Measurements from ENCODE around the gene OSBPL8.

The OSBPL8 gene

DNA sequence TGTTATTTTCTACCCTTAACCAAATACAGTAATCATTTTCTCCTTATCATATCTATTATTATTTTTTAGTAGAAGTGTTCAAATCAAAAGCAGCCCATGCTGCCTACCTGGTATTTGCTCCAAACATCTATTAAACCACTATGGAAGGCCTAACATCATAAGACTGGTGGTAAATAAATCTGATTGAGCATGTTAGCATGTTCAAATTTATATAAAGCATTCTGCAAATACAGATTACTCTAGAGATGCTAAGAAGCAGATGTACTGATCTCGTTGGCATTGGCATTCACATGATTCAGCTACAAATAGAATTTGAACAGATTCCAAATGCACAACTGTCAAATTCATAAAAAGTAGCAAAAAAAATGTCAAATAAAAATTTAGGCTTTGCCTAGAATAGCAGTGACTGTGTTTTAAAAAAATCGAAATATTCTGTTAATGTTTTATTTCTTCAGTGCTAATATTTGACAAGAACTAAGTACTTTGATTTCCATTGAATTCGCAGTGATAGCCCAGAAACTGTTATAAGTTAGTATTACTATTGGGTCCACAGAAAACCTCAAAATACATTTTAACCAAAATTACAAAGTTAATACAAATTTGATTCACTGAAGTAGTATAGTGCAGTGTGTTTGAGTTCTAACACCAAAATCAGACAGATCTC lies 9.4 kb upstream of the OSBPL8 start:
- peaks cover 3% of the 10 kb centered on the region for H3K9me3 Mint-ChIP-seq
- H3K4me3 Mint-ChIP-seq = no peak overlapping the region
- peaks cover 2% of the 10 kb centered on the region for H3K36me3 Mint-ChIP-seq
- H3K27ac Mint-ChIP-seq = no peak overlapping the region
- DNase-seq = no peak
- CTCF ChIA-PET = no interaction called here
- H3K4me1 Mint-ChIP-seq = peaks cover 7% of the 10 kb centered on the region
- peaks cover 6% of the 10 kb centered on the region for H3K27me3 Mint-ChIP-seq

DNA sequence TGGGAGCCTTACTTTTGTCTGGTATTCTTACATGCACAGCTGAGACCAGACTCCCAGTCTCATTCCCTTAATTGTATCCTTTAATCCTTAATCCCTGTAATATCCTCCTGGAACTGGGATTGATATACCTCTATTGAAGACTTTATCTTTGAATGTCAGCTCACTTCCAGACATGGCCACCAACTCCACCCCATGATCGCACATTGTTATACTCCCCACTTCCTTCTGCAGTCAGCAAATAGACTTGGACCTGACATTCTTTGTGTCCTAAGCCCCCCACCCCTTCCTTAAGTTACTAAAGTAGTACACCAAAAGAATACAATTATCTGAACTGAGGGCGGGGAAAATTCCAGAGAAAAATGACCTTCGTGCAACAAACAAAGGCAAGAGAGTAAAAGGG lies 8.6 kb upstream of the OSBPL8 start:
- Mint-ChIP-seq H3K36me3 (peaks cover 2% of the 10 kb centered on the region), H3K4me3 (no peak overlapping the region), H3K27me3 (peaks cover 6% of the 10 kb centered on the region), H3K9me3 (peaks cover 2% of the 10 kb centered on the region), H3K27ac (no peak overlapping the region), H3K4me1 (peaks cover 7% of the 10 kb centered on the region)
- CTCF ChIA-PET = no interaction called here
- DNase-seq = no peak

DNA sequence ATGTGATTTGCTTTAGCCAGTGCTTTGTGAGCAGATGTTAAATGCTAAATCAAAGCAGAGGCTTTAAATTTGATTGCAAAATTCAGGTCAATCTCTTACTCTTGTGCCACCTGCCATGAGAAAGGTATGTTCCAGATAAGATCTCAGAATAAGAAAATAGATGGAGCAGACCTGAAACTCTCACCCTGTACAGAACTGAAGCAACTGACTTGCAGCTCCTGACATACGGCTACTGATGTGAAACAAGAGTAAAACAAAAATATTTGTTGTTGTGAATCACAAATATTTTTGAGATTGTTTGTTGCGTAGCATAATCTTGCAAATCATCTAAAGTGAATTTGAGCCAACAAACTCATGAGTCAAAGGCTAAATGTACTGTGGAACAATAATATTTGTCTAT lies 3.5 kb upstream of the OSBPL8 start:
- no peak overlapping the region for H3K4me3 Mint-ChIP-seq
- no peaks in the 10 kb centered on the region for H3K9me3 Mint-ChIP-seq
- CTCF ChIA-PET = no interaction called here

DNA sequence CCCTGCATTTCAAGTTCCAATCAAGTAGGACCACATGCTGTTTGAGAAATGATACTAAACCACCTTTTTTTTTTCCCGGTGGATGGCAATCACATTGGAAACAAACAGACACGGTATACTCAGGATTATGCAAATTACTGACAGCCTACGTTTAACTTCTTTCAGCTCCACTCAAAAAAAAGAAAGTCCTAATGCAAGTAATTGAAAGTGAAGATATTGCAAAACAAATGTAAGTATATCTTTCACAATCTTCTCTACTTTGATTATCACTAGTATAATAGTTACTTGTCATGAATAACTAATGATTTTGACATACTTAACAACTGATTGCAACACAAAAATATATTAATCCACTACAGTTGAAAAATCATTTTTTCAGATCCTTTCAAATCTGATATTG lies 2.6 kb upstream of the OSBPL8 start:
- no peak overlapping the region for H3K4me3 Mint-ChIP-seq
- H3K27ac Mint-ChIP-seq = no peak overlapping the region
- peaks cover 3% of the 10 kb centered on the region for H3K36me3 Mint-ChIP-seq
- peaks cover 6% of the 10 kb centered on the region for H3K27me3 Mint-ChIP-seq
- peaks cover 15% of the 10 kb centered on the region for H3K4me1 Mint-ChIP-seq
- CTCF ChIA-PET = interaction anchor here (1.3 kb wide), 1 partner anchor 24 kb away, joined by 5 read pairs; no protein-coding TSS in a partner anchor
- no peaks in the 10 kb centered on the region for H3K9me3 Mint-ChIP-seq
- DNase-seq = no peak

More for the DNA sequence above, 3.5 kb upstream of the OSBPL8 start:
- peaks cover 6% of the 10 kb centered on the region for H3K27me3 Mint-ChIP-seq
- H3K27ac Mint-ChIP-seq = no peak overlapping the region
- H3K4me1 Mint-ChIP-seq = peaks cover 9% of the 10 kb centered on the region
- no peaks in the 10 kb centered on the region for H3K36me3 Mint-ChIP-seq
- DNase-seq = no peak

DNA sequence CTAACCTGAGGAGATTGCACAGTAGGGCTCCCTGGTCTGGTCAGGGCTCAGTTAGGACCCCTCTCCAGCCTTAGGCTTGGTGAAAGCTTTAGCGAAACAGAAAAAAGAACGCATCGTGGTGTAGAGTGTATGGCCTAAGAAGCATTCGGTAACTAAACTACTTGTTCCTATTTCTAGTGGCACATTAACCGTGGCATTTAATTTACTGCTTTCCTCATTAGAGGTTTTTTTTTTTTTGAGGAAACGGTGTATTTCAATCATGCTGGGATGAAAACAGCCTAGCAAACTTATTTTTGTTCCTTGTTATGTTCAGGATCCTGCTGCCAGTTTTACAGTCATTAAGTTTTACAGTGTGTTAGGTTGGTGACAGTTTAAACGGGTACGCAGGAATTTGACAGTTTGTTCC lies 518 bp upstream of the OSBPL8 start:
- H3K9me3 Mint-ChIP-seq = no peaks in the 10 kb centered on the region
- H3K4me1 Mint-ChIP-seq = peaks cover 34% of the 10 kb centered on the region
- H3K4me3 Mint-ChIP-seq = peak overlapping the region; percentile 94
- CTCF ChIA-PET = interaction anchor here (1.1 kb wide), 1 partner anchor 27 kb away, joined by 4 read pairs; no protein-coding TSS in a partner anchor
- no peaks in the 10 kb centered on the region for H3K27me3 Mint-ChIP-seq
- H3K36me3 Mint-ChIP-seq = peaks cover 17% of the 10 kb centered on the region
- DNase-seq = no peak
- H3K27ac Mint-ChIP-seq = peak overlapping the region; percentile 99

DNA sequence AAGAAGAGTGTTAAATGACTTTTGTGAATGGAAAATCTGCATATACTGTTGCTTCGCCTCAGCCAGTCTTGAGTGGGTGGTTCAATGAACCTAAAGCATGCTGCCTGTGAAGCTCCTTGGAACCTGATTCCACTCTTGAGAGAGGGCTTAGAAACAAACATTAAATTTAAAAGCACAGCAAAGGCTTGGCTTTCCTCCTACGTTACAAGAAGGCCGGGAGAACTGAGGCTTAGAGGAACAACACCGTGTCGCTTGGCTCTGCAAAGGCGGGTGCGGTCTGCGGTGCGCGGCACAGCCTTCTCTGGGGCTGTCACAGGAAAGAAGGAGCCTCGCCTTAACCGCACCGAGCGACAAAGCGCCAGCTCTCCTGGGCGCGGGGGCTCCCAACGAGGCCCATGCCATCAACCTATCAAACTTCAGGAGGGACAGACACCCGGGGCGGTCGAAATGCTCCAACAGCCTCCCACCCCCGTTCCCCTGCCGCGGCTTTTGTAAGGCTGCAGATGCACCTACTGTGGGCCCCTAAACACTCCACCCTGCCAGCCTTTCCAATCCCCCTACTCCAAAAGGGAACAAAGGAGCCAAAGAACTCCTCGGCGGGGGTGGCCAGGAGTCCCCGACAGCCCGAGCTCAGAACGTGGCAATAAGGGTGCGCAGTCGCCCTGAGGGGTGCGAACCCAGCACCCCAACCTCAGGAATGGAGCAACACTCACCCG lies 729 bp downstream of the OSBPL8 start:
- H3K9me3 Mint-ChIP-seq = no peaks in the 10 kb centered on the region
- peaks cover 45% of the 10 kb centered on the region for H3K4me1 Mint-ChIP-seq
- peak; percentile 92 for DNase-seq
- no peaks in the 10 kb centered on the region for H3K27me3 Mint-ChIP-seq
- CTCF ChIA-PET = interaction anchor here (0.6 to 1.8 kb wide), 3 partner anchors 28 to 234 kb away, joined by 3 to 9 read pairs (median 4); partner anchors contain the start of gene BBS10
- H3K4me3 Mint-ChIP-seq = peak overlapping the region; percentile 94
- peaks cover 20% of the 10 kb centered on the region for H3K36me3 Mint-ChIP-seq
- peak overlapping the region; percentile 99 for H3K27ac Mint-ChIP-seq

DNA sequence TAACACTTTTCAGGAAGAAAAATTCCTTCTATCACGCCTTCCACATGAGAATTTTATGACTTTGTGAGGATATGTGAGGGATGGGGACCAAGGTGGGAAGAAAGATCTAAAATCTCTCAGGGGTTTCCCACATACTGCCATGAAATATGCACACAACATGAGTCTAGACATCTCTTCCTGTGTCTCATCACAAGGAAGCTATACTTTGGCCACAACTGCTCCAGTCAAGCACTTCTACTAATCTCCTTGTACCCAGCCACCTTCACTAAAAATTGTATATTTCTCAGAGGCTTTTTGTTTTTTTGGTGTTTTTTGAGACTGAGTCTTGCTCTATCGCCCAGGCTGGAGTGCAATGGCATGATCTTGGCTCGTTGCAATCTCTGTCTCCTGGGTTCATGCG lies 3.2 kb downstream of the OSBPL8 start:
- Mint-ChIP-seq H3K9me3 (no peaks in the 10 kb centered on the region), H3K36me3 (peaks cover 25% of the 10 kb centered on the region), H3K4me1 (peaks cover 57% of the 10 kb centered on the region), H3K27me3 (no peaks in the 10 kb centered on the region), H3K4me3 (peak overlapping the region; percentile 33), H3K27ac (no peak overlapping the region)
- CTCF ChIA-PET = no interaction called here
- no peak for DNase-seq

DNA sequence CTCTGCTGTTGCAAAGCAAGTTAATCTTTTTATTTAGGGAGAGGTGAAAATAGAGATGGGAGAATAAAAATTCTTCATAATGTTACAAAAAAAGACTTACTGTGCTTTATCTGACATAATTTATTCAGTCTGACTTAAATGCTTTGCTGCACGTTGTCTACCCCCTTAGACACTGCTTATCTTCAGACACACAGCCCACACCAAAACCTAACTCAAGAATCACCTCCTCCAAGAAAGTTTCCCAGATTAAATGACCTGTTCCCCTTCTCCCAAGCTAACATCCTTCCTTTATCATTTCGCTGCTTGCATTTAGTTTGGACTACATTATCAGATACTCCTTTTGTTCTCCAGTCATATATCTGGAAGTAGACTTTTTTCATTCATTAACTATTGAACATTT lies 3.8 kb downstream of the OSBPL8 start:
- H3K9me3 Mint-ChIP-seq = no peaks in the 10 kb centered on the region
- H3K36me3 Mint-ChIP-seq = peaks cover 28% of the 10 kb centered on the region
- no peak overlapping the region for H3K27ac Mint-ChIP-seq
- H3K4me3 Mint-ChIP-seq = no peak overlapping the region
- peaks cover 61% of the 10 kb centered on the region for H3K4me1 Mint-ChIP-seq
- H3K27me3 Mint-ChIP-seq = no peaks in the 10 kb centered on the region
- no peak for DNase-seq
- CTCF ChIA-PET = no interaction called here

DNA sequence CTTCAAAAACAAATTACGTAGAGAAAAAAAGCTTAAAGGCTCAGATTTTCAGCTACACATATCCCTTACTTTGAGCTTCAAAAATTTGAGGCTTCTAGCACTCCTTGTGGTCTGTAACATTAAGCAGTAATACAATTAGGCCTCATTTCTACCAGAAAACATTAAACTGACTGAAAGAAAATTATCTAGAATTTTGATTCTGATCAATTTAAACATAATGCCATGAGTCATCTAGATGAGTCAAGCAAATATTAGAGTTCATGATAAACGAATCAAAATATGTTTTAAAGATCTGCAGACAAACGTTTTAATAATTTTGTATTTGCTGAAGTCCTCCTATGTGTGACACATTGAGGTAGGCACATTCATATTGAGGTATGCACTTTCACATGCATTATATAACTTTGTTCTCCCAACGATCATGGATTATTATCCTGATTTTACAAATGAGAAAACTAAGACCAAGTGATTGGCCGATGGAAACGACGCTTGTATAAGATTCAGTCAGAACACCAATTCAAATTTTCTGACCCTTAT lies 4.3 kb downstream of the OSBPL8 start:
- Mint-ChIP-seq H3K36me3 (peaks cover 28% of the 10 kb centered on the region), H3K4me1 (peaks cover 58% of the 10 kb centered on the region), H3K27me3 (no peaks in the 10 kb centered on the region), H3K27ac (no peak overlapping the region), H3K9me3 (no peaks in the 10 kb centered on the region), H3K4me3 (no peak overlapping the region)
- no peak for DNase-seq
- CTCF ChIA-PET = interaction anchor here (0.9 to 1.1 kb wide), 2 partner anchors 31 to 100 kb away, joined by 3 to 4 read pairs; no protein-coding TSS in a partner anchor

DNA sequence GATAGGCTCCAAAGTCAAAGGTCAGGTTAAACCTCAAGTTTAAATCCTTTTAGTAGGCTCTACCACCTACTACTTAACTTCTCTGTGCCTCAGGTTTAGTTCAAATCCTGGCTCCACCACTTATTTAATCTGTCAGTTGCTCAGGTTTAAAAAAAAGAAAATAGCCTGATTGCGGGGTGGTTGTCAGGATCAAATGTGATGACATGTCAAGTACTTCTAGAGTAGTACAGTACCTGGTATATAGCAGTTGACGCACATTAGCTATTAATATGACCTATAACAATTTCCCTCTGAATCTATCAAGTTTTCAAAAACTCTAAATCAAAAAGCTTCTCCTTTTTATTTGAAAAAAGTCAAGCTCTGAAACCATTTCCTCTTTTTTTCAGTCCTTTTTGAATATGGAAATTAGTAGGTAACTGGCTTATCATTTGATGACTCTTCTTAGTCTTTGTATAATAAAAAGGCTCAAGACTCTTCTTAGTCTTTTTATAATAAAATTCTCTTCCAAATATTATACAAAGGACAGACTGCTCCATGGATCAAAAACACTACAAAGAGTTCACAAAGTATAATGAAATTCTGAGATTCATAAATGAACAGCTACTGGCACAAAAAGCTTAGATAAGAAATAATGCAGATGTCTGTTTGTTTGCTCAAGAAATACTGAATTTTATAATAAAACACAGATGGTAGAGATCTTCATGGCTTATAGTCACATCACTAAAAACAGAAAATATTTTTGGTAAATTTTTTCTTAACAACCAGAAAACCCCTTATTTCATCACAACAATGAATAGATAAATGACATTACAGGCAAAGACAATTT lies 5.0 kb downstream of the OSBPL8 start:
- no peak for DNase-seq
- Mint-ChIP-seq H3K27ac (no peak overlapping the region), H3K4me1 (peaks cover 59% of the 10 kb centered on the region), H3K4me3 (no peak overlapping the region), H3K36me3 (peaks cover 32% of the 10 kb centered on the region), H3K27me3 (no peaks in the 10 kb centered on the region), H3K9me3 (no peaks in the 10 kb centered on the region)
- CTCF ChIA-PET = interaction anchor here (0.9 to 1.1 kb wide), 2 partner anchors 32 to 100 kb away, joined by 3 to 4 read pairs; no protein-coding TSS in a partner anchor

DNA sequence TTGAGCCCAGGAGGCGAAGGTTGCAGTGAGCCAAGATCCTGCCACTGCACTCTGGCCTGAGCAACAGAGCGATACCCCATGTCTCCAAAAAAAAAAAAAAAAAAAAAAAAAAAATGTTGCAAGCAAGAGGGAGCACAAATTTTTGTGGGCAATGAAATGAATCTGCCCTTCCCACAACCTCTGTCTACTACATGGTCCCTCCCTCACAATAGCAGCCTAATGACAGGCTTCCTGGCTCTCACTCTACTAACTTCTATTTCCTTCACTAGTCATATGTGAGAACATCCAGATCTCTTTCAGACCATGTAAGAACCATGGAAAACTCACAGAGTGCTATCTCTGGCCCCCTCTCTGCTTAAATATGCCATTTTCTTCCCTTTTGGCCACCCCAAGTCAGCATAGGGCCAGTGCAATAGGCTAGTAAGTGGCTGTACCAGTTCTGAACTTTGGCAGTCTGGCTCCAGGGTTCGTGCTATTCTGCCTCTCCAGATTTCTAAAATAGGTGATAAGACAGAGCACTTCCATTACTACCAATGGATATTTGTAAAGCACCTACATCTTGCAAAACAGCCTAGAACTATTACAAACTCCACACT lies 7.1 kb downstream of the OSBPL8 start:
- Mint-ChIP-seq H3K4me3 (no peak overlapping the region), H3K4me1 (peaks cover 76% of the 10 kb centered on the region), H3K9me3 (no peaks in the 10 kb centered on the region), H3K27ac (no peak overlapping the region), H3K27me3 (no peaks in the 10 kb centered on the region), H3K36me3 (peaks cover 41% of the 10 kb centered on the region)
- DNase-seq = no peak
- CTCF ChIA-PET = no interaction called here

DNA sequence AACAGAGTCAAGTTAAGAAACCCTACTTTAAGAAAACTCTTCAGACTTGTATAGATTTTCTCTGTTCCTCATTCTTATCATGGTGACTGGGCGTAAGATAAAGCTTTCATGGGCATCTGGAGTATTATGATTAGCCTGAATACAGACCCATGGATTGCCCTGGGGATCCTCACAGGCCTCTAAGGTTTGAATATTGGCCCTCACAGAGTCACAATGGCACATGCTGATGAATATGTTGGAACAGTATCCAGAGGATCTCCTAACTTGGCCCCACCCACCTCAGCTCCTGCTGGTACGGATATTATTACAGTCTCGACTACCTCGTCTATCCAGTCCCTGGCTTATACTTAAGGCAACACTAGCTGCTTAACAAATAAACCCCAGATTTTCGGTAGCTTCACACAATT lies 8.1 kb downstream of the OSBPL8 start:
- DNase-seq = no peak
- Mint-ChIP-seq H3K36me3 (peaks cover 41% of the 10 kb centered on the region), H3K4me1 (peaks cover 74% of the 10 kb centered on the region), H3K4me3 (no peak overlapping the region), H3K27me3 (no peaks in the 10 kb centered on the region), H3K27ac (no peak overlapping the region), H3K9me3 (no peaks in the 10 kb centered on the region)
- CTCF ChIA-PET = interaction anchor here (1.0 kb wide), 1 partner anchor 36 kb away, joined by 3 read pairs; no protein-coding TSS in a partner anchor

DNA sequence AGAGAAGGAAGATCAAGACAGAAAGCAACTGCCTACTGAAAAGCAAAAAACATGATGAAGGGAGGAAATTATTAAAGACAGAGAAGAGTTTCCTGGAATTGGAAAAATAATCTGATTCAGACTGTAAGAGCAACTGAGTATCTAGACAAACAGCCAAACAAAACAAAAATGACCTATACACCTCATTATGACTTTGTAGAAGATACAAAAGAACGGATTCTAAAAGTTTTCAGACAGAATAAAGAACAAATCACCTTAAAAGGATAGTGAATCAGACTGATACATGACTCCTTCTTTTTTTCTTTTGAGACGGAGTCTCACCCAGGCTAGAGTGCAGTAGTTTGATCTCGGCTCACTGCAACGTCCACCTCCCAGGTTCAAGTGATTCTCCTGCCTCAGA lies 10.4 kb downstream of the OSBPL8 start:
- Mint-ChIP-seq H3K27me3 (no peaks in the 10 kb centered on the region), H3K36me3 (peaks cover 26% of the 10 kb centered on the region), H3K9me3 (no peaks in the 10 kb centered on the region), H3K27ac (no peak overlapping the region), H3K4me1 (peaks cover 60% of the 10 kb centered on the region), H3K4me3 (no peak overlapping the region)
- no peak for DNase-seq
- CTCF ChIA-PET = no interaction called here

Data from activated naive CD4-positive, alpha-beta T cell treated with anti-CD3 and anti-CD28 coated beads, Interleukin-2, amount 10 ng/mL, durations not matched to agents 7 days and 5 days (primary cell).